COLO668 (cell line): Measurements from ENCODE around the gene CCDC149.

ENCODE experiments used
- DNase-seq: peaks from one replicate; lab custom pipeline; 2025; ENCODE audit not compliant: unreplicated experiment; lab: John Stamatoyannopoulos, UW

CCDC149 gene

GRCh38 chr4:24912252-24913118 is at the start of gene CCDC149:
CCDC149 (minus strand) TSS chr4:24913042; CDS start chr4:24912864, 178 bp downstream.
- peak; percentile 87 for DNase-seq

GRCh38 chr4:24957886-24958285 is 45.0 kb upstream of the CCDC149 start:
- no peak for DNase-seq

GRCh38 chr4:24956763-24957162 is 43.9 kb upstream of the CCDC149 start:
- DNase-seq: no peak

GRCh38 chr4:24956091-24956490 is 43.2 kb upstream of the CCDC149 start:
- no peak for DNase-seq

- DNase-seq: no peak
Observed at GRCh38 chr4:24952667-24953066, 39.8 kb upstream of the CCDC149 start.

GRCh38 chr4:24949970-24950369 is 37.1 kb upstream of the CCDC149 start:
- no peak for DNase-seq

GRCh38 chr4:24937917-24938281 is 25.1 kb upstream of the CCDC149 start:
- DNase-seq: no peak

GRCh38 chr4:24937176-24937916 is 24.5 kb upstream of the CCDC149 start:
- no peak for DNase-seq

- no peak for DNase-seq
Observed at GRCh38 chr4:24935856-24936255, 23.0 kb upstream of the CCDC149 start.

- DNase-seq: no peak
Observed at GRCh38 chr4:24934311-24934710, 21.5 kb upstream of the CCDC149 start.

GRCh38 chr4:24933684-24934275 is 20.9 kb upstream of the CCDC149 start:
- no peak for DNase-seq

- no peak for DNase-seq
Observed at GRCh38 chr4:24932515-24933225, 19.8 kb upstream of the CCDC149 start.

GRCh38 chr4:24930151-24930550 is 17.3 kb upstream of the CCDC149 start:
- peak; percentile 2 for DNase-seq

- DNase-seq: no peak
Observed at GRCh38 chr4:24928708-24929107, 15.9 kb upstream of the CCDC149 start.

GRCh38 chr4:24927049-24927448 is 14.2 kb upstream of the CCDC149 start:
- DNase-seq: no peak

- DNase-seq: no peak
Observed at GRCh38 chr4:24924309-24924781, 11.5 kb upstream of the CCDC149 start.

- no peak for DNase-seq
Observed at GRCh38 chr4:24923550-24923949, 10.7 kb upstream of the CCDC149 start.

- DNase-seq: no peak
Observed at GRCh38 chr4:24923002-24923401, 10.2 kb upstream of the CCDC149 start.

GRCh38 chr4:24922416-24922815 is 9.6 kb upstream of the CCDC149 start:
- DNase-seq: no peak

GRCh38 chr4:24921491-24921890 is 8.6 kb upstream of the CCDC149 start:
- DNase-seq: no peak

GRCh38 chr4:24920008-24920407 is 7.2 kb upstream of the CCDC149 start:
- no peak for DNase-seq
